ENCODE data around the gene UBE2O.

DNA sequence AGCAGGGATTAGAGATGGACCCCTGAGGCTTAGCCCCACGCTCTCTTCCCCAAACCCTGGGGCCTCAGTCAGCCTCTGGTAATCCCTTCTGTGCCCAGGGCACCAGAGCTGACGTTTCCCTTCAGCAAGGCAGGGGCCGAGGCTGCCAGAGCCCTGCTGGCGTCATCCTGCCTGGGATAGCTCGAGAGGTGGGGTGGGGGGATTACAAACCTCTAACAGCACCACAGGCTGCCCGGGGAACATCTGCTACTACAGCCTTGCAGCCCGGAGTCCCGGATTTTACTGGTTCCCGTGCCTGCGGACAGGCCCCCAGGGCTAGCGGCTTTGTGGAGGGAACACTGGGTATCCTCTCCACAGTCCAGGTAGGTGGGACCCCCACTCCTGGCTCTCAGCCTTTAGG lies 14.4 kb upstream of the UBE2O start, which contains the start of gene AANAT:
- TF ChIP-seq, protein P1, sequence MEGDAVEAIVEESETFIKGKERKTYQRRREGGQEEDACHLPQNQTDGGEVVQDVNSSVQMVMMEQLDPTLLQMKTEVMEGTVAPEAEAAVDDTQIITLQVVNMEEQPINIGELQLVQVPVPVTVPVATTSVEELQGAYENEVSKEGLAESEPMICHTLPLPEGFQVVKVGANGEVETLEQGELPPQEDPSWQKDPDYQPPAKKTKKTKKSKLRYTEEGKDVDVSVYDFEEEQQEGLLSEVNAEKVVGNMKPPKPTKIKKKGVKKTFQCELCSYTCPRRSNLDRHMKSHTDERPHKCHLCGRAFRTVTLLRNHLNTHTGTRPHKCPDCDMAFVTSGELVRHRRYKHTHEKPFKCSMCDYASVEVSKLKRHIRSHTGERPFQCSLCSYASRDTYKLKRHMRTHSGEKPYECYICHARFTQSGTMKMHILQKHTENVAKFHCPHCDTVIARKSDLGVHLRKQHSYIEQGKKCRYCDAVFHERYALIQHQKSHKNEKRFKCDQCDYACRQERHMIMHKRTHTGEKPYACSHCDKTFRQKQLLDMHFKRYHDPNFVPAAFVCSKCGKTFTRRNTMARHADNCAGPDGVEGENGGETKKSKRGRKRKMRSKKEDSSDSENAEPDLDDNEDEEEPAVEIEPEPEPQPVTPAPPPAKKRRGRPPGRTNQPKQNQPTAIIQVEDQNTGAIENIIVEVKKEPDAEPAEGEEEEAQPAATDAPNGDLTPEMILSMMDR (IDR thresholded peaks at IDR 0.05), result no peak
- no peak for TF ChIP-seq POLR2A (IDR thresholded peaks at IDR 0.05)

Data from ovary (tissue), 3 donors.